ENCODE measurements around the gene CALCB.
A peak's percentile ranks its signal among the peaks of the same experiment; 100 is the strongest.

The CALCB gene

DNA sequence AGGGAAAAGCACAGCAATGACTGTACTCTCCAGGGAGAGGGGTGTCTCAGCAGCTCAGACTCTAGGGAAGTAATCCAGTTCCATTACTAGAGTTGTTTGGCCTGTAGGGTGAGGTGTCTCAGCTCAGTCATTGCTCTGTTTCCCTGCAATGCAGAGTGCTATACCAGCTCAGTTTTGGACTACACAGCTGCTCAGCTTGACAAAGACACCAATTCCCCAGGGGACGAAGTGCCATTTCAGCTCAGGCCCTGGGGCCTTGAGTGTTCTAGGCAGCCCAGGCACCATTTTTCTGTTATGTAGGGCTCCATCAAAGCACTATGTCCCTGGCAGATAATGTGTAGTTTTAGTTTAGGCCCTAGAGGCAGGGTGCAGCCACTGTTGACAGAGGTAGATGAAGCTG lies 18.2 kb downstream of the CALCB start:
- DNase-seq (ENCODE audit: insufficient read length) (no peak), FAIRE-seq (no peak)

DNA sequence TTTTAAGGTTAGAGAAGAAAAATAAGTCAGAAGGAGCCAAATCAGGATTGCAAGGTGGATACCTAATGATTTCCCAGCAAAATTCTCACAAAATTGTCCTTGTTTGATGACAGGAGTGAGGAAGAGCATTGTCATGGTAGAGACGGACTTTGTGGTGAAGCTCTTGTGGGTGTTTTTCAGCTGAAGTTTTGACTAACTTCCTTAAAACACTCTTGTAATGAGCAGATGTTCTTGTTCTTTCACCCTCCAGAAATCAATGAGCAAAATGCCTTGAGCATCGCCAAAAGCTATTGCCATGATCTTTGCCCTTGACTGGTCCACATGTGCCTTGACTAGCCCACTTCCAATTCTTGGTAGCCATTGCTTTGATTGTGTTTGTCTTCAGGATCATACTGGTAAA lies 20.0 kb downstream of the CALCB start:
- FAIRE-seq: peak; percentile 70
- TF ChIP-seq POLR2A (IDR thresholded peaks at IDR 0.05; ENCODE audit: low read depth, low read length) (no peak), POLR2AphosphoS5 (IDR thresholded peaks at IDR 0.05; ENCODE audit: low read depth, low read length) (no peak), TAF1 (IDR thresholded peaks at IDR 0.05; ENCODE audit: borderline replicate concordance, low read depth, low read length) (no peak)
- no peak for DNase-seq (ENCODE audit: insufficient read length)

More for the DNA sequence above, 18.2 kb downstream of the CALCB start:
- TF ChIP-seq TAF1 (IDR thresholded peaks at IDR 0.05; ENCODE audit: borderline replicate concordance, low read depth, low read length) (no peak), POLR2A (IDR thresholded peaks at IDR 0.05; ENCODE audit: low read depth, low read length) (no peak), POLR2AphosphoS5 (IDR thresholded peaks at IDR 0.05; ENCODE audit: low read depth, low read length) (no peak)

DNA sequence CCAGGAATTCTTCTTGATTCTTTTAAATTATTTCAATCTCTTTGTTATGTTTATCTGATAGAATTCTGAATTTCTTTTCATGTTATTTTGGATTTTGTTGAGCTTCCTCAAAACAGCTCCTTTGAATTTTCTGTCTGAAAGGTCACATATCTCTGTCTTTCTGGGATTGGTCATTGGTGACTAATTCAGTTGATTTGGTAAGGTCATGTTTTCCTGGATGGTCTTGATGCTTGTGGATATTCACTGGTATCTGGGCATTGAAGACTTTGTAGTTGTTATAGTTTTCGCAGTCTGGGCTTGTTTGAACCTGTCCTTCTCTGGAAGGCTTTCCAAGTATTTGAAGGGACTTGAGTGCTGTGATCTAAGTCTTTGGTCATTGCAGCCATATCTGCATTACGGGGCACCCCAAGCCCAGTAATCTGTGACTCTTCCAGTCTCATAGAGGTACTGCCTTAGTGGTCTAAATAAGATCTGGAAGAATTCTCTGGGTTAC lies 22.4 kb downstream of the CALCB start:
- DNase-seq (ENCODE audit: insufficient read length): no peak
- TF ChIP-seq POLR2AphosphoS5 (IDR thresholded peaks at IDR 0.05; ENCODE audit: low read depth, low read length) (no peak), TAF1 (IDR thresholded peaks at IDR 0.05; ENCODE audit: borderline replicate concordance, low read depth, low read length) (no peak), POLR2A (IDR thresholded peaks at IDR 0.05; ENCODE audit: low read depth, low read length) (no peak)
- FAIRE-seq: no peak

DNA sequence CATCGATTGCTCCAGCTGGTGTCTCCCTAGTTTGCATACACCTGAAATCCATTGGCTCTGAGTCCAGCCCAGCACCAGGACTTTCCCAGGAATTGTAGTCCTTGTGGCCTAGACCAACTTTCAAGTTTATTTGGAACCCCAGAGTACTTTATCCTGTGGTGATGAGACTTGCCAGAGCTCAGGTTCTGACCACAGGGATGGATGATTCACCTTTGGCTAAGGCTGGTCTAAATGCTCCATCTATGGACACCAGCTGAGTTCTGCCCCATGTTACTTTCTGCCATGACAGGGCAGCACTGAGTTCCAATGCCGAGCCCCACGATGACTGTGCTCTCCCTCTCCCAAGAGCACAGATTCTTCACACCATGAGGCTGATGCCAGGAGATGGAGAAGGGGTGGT lies 24.0 kb downstream of the CALCB start:
- no peak for FAIRE-seq
- no peak for TF ChIP-seq POLR2A (IDR thresholded peaks at IDR 0.05; ENCODE audit: low read depth, low read length)
- no peak for TF ChIP-seq TAF1 (IDR thresholded peaks at IDR 0.05; ENCODE audit: borderline replicate concordance, low read depth, low read length)
- no peak for TF ChIP-seq POLR2AphosphoS5 (IDR thresholded peaks at IDR 0.05; ENCODE audit: low read depth, low read length)
- no peak for DNase-seq (ENCODE audit: insufficient read length)

DNA sequence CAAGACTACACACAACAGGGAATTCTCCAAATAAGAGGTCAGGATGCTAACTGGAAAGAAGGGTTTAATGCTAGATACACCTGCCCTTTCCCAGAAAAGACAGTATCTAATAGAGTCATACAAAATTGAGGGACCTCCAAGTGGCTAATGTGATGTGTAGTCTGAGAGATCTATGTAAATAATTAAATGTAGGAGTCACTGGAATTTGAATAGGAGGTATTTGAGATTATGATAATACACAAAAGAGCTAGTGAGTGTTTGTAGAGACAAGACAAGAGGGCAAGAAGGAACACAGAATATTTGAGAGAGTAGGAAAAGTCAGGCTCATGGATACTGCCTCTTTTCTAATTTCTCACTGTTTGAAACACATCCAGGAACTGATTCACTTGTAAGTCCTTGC lies 25.9 kb downstream of the CALCB start:
- DNase-seq (ENCODE audit: insufficient read length): no peak

DNA sequence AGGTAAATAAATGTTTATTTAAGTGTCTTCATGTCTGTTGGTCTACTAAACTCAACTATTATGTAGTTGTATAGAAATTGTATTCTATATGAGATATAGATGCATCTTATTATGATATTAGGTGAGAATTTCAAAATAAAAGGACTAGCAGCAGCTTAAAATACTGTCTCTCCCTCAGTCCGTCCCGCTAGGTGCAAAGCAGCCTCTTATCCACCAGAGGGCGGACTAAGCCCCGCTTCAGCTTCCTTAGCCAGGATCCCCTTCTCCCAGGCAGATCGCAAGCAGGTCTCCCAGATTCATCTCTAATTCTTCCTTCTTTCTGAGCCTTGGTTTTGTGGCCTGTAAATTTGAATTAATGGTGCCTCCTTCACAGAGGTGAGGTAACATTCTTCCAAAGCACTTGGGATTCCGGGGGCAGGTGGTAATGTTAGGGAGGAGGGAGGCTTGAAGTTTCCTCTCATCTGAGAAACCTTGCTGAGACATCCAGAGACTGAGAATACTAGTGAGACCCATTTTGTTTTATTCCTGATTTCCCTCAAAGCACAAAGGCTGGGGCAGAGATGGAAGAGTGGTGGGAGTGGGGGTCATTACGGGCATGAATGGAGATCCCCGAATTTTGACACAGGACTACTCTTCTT lies 27.8 kb downstream of the CALCB start:
- DNase-seq (ENCODE audit: insufficient read length): peak; percentile 25
- TF ChIP-seq POLR2AphosphoS5 (IDR thresholded peaks at IDR 0.05; ENCODE audit: low read depth, low read length) (no peak), POLR2A (IDR thresholded peaks at IDR 0.05; ENCODE audit: low read depth, low read length) (no peak), TAF1 (IDR thresholded peaks at IDR 0.05; ENCODE audit: borderline replicate concordance, low read depth, low read length) (no peak)
- peak; percentile 97 for FAIRE-seq

More for the DNA sequence above, 25.9 kb downstream of the CALCB start:
- no peak for TF ChIP-seq TAF1 (IDR thresholded peaks at IDR 0.05; ENCODE audit: borderline replicate concordance, low read depth, low read length)
- TF ChIP-seq POLR2A (IDR thresholded peaks at IDR 0.05; ENCODE audit: low read depth, low read length): no peak
- TF ChIP-seq POLR2AphosphoS5 (IDR thresholded peaks at IDR 0.05; ENCODE audit: low read depth, low read length): no peak
- FAIRE-seq: no peak

DNA sequence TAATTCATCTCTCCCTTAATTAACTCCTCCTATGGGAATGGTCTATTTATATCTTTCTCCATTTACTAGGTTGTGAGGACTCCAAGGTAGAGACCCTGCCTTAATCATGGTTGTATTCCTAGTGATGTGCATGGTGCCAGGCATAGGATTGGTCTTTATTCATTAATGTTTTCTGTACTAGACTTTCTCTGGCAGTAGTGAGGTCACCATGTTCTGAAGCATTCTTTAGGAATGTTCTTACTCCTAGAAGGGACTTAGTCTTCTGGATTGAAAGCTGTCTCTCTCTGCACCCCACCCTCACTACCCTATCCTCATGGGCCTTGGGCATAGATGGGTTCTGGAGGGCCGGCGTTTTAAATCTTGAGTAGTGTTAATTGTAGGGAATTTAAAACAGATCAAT lies 30.8 kb downstream of the CALCB start:
- no peak for DNase-seq (ENCODE audit: insufficient read length)
- no peak for TF ChIP-seq POLR2A (IDR thresholded peaks at IDR 0.05; ENCODE audit: low read depth, low read length)
- no peak for TF ChIP-seq TAF1 (IDR thresholded peaks at IDR 0.05; ENCODE audit: borderline replicate concordance, low read depth, low read length)
- no peak for TF ChIP-seq POLR2AphosphoS5 (IDR thresholded peaks at IDR 0.05; ENCODE audit: low read depth, low read length)
- no peak for FAIRE-seq

DNA sequence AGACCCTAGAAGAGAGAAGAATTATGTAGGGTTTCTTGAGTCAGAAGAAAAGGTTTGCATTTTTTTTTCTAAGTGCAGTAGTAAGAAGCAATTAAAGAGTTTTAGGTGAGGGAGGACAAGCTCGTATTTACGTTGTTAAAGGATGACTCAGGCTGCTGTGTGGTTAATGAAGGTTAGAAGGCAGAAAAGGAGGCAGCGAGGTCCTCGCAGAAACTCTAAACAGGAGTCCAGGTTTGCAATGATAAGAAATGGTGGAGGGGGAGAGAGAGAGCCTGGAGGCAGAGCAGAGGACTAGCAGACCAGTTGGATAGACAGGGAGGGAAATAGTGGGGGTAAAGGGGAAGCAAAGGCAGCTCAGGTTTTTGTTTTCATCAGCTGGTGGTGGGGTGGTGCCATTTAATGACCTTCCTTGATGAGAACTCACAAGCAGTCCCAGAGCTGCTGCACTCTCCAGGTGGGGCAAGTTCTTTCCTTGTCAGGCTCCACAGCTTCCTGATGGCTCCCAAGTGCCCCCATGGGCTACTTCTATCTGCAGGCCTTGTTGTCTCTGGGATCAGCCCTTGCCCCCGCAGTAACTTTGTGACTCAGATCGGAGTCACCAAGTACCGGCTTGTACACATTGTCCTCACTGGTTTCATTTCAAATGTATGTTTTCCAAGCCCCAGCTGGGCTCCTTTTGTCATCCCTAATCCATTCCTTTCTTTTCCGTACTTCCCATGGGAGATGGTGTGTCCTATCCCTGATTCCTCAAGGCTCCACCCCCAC lies 33.0 kb downstream of the CALCB start:
- FAIRE-seq (no peak), DNase-seq (ENCODE audit: insufficient read length) (no peak)
- no peak for TF ChIP-seq POLR2A (IDR thresholded peaks at IDR 0.05; ENCODE audit: low read depth, low read length)
- no peak for TF ChIP-seq TAF1 (IDR thresholded peaks at IDR 0.05; ENCODE audit: borderline replicate concordance, low read depth, low read length)
- TF ChIP-seq POLR2AphosphoS5 (IDR thresholded peaks at IDR 0.05; ENCODE audit: low read depth, low read length): no peak

DNA sequence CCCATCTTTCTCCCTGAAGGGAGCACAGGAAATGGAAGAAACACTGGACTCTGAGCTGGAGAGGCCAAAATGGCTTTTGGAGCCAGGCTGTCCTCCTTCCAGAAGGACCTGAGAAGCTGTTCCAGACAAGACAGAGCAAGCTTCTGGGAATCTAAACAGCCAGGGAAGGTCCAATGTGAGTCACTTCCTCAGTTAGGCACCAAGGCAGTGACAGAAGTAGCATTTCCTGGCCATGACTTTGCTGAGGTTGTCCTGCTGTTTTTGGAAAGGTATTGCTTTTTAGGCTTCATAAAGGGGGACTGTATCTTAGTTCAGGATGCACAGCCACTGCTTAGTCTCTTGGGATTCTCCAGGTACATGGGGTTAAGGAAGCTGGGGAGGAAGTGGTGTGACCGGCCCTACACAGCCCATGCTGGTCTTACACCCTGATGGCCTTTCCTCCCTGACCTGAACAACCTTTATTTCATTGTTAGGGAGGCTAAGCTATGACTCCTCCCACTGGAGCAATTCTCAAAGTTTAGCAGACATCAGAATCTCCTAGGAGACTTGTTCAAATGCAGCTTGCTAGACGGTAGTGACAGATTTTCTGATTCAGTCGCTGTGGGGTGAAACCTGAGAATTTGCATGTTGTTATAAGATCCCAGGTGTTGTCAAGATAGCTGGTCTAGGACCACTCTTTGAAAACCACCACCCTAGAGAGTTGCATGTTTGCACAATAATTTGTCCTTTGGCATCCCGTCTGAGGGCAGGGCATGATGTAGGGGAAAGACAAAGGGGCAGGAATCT lies 34.5 kb downstream of the CALCB start:
- peak; percentile 86 for FAIRE-seq

DNA sequence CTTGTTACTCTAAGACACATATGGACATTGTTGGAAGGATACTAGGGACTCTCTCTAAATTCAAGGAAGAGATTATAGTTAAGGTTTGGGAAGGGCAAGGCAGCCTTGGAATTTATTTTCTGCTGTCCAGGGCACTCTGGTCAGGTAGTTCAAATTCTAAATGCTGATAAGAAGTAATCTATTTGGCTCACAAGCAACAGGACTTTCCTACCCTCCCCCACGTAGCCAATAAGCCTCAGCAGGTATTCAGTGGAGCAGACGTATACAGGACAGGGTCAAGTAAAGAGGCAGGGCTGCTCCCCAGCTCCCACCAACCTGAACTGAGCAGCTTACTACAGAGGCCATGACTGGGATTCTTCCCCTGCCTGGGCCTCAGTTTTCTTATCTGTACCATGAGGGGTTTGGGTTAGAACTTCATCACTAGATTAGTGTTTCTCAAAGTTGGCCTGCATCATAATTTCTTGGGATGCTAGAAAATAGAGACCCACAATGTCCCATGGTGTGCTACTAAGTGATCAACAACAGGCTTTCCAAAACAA lies 35.3 kb downstream of the CALCB start:
- TF ChIP-seq POLR2A (IDR thresholded peaks at IDR 0.05; ENCODE audit: low read depth, low read length): no peak
- no peak for TF ChIP-seq TAF1 (IDR thresholded peaks at IDR 0.05; ENCODE audit: borderline replicate concordance, low read depth, low read length)
- TF ChIP-seq POLR2AphosphoS5 (IDR thresholded peaks at IDR 0.05; ENCODE audit: low read depth, low read length): no peak
- DNase-seq (ENCODE audit: insufficient read length) (no peak), FAIRE-seq (no peak)

More for the DNA sequence above, 34.5 kb downstream of the CALCB start:
- no peak for DNase-seq (ENCODE audit: insufficient read length)
- TF ChIP-seq POLR2AphosphoS5 (IDR thresholded peaks at IDR 0.05; ENCODE audit: low read depth, low read length) (no peak), TAF1 (IDR thresholded peaks at IDR 0.05; ENCODE audit: borderline replicate concordance, low read depth, low read length) (no peak), POLR2A (IDR thresholded peaks at IDR 0.05; ENCODE audit: low read depth, low read length) (no peak)

DNA sequence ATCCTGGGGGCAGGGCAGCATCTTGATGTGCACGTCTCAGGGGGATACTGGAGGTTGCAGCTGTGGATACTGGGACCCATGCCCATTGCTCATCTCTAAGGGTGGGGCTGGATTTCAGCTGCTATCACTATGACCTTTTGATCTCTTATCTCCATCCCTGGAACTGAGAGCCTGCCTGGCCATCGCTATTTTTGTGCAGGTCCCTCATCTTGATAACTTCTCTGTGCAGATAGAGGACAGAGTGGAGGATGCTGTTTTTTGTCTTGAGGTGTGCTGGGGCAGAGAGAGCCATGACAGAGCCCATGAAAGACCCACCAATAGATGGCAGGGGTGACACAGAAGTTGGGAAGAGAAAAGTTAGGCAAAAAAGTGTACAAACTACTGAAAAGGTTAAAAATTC lies 36.2 kb downstream of the CALCB start:
- DNase-seq (ENCODE audit: insufficient read length): no peak
- no peak for FAIRE-seq
- TF ChIP-seq TAF1 (IDR thresholded peaks at IDR 0.05; ENCODE audit: borderline replicate concordance, low read depth, low read length): no peak
- TF ChIP-seq POLR2AphosphoS5 (IDR thresholded peaks at IDR 0.05; ENCODE audit: low read depth, low read length): no peak
- TF ChIP-seq POLR2A (IDR thresholded peaks at IDR 0.05; ENCODE audit: low read depth, low read length): no peak

All from GM12892 (cell line).